Measurements from ENCODE around the gene MRPL36. TPM values are rescaled to one million over a fixed set of nuclear protein-coding genes. Genes with fewer than 3 reads are reported as not detected.

MRPL36 gene
- total and polyA plus RNA-seq, 2 donors (not counting 3 experiments of a cell fraction or from before 2014, with no cell fraction given), result 70.3 to 72.7 TPM

- no peaks in the 10 kb centered on the region for H3K79me2 ChIP-seq (ENCODE audit: control insufficient read depth, insufficient read depth, low read length)
- no peaks in the 10 kb centered on the region for H3K9me1 ChIP-seq (replicated peaks; ENCODE audit: control insufficient read depth, extremely low read depth, insufficient read depth, low read length)
- TF ChIP-seq POLR2A (IDR thresholded peaks at IDR 0.05; ENCODE audit: low read depth, low read length) (no peak), GATA2 (IDR thresholded peaks at IDR 0.05; ENCODE audit: insufficient read depth, insufficient read length, low read depth, low read length) (no peak), FOS (IDR thresholded peaks at IDR 0.05; ENCODE audit: borderline replicate concordance, insufficient read depth, low read length) (no peak), JUN (IDR thresholded peaks at IDR 0.05; ENCODE audit: borderline replicate concordance, insufficient read depth, insufficient read length, low read depth) (no peak), POLR2AphosphoS5 (IDR thresholded peaks at IDR 0.05; ENCODE audit: insufficient read depth, low read depth, low read length) (no peak), MYC (IDR thresholded peaks at IDR 0.05; ENCODE audit: low read depth, low read length) (no peak), CTCF (IDR thresholded peaks at IDR 0.05; ENCODE audit: extremely low read depth in 1 of 2, insufficient read depth in 1 of 2, low read depth in 1 of 2, low read length in 2 of 2) (no peak), EZH2 (IDR thresholded peaks at IDR 0.05; ENCODE audit: borderline replicate concordance, low read depth, low read length, severe bottlenecking) (no peak), MAX (IDR thresholded peaks at IDR 0.05; ENCODE audit: insufficient read depth, insufficient read length) (no peak)
- FAIRE-seq (no peak), DNase-seq (ENCODE audit: low read depth, low spot score) (no peak)
- dilution Hi-C loops (cut with MboI; ENCODE audit: extremely low pct_ligation_motif_present, low sequenced_read_pairs) (no loop called here), intact Hi-C loops (cut with micrococcal nuclease) (no loop called here)
- H3K27me3 ChIP-seq (ENCODE audit: control insufficient read depth in 2 of 2, insufficient read depth in 2 of 2, low read length in 2 of 2), result no peaks in the 10 kb centered on the region
- H3K4me3 ChIP-seq (replicated peaks in 1 of 3; ENCODE audit: insufficient read depth in 1 of 3, low read depth in 1 of 3, low read length in 3 of 3), result no peak overlapping the region
- no TSS peak for BruUV-seq (replicated peaks)
- no peak overlapping the region for H3K27ac ChIP-seq (ENCODE audit: insufficient read depth, low read depth, low read length)
- H3K9me3 ChIP-seq (replicated peaks; ENCODE audit: control insufficient read depth, insufficient read depth, low read length), result no peaks in the 10 kb centered on the region
- ChIA-PET POLR2A (no interaction called here), CTCF (interaction anchor here (4.1 kb wide), 1 partner anchor 275 kb away, joined by 84 read pairs; no protein-coding TSS in a partner anchor)
- H3K36me3 ChIP-seq (ENCODE audit: control insufficient read depth in 2 of 2, extremely low read depth in 1 of 2, insufficient read depth in 2 of 2, low read length in 2 of 2), result no peaks in the 10 kb centered on the region
- no peak overlapping the region for H3K9ac ChIP-seq (replicated peaks; ENCODE audit: extremely low read depth, insufficient read depth, low read length)
- H3K4me2 ChIP-seq (ENCODE audit: insufficient read depth, low read length), result no peak overlapping the region
- H4K20me1 ChIP-seq (replicated peaks; ENCODE audit: control insufficient read depth, extremely low read depth, insufficient read depth, low read length), result no peaks in the 10 kb centered on the region
- H3K4me1 ChIP-seq (ENCODE audit: control insufficient read depth, extremely low read depth, insufficient read depth, low read length), result no peaks in the 10 kb centered on the region
- H2AFZ ChIP-seq (ENCODE audit: low read depth, low read length), result no peak overlapping the region
These were observed 33.8 kb downstream of the MRPL36 start for GRCh38 chr5:1765880-1766235.

All from endothelial cell of umbilical vein (primary cell).